Coronary artery (tissue), 2 donors: ENCODE data around the gene SIM2.
"Not testable (repeated sequence)": the region's sequence is repeated elsewhere in the genome, so short reads cannot be mapped to it uniquely, and the experiment has no call there.

Experiments
- DNase-seq: peaks from one replicate; pipeline ENCODE4 v3.0.0-alpha.2; 2017; ENCODE audit warnings: low spot score
- H3K27ac ChIP-seq, 2 donors: fragments of 200-600 bp; sonication (generic); one replicate each; pipeline ENCODE4 v1.5.1; 2016 to 2019
- H3K4me3 ChIP-seq: fragments of 200-600 bp; sonication (generic); 2 replicates; pipeline ENCODE4 v1.5.1; 2016; ENCODE audit warnings: mild to moderate bottlenecking, moderate library complexity
- TF ChIP-seq, protein P1 (sequence below): fragments of 200-600 bp; sonication (generic); IDR thresholded peaks from one replicate; pipeline ENCODE4 v1.5.1; 2019; ENCODE audit warnings: antibody characterized with exemption

SIM2 gene

GRCh38 chr21:36698981-36699545 lies at the start of gene SIM2:
SIM2 (plus strand) TSS chr21:36699115; CDS start chr21:36699747, 632 bp downstream.
- H3K27ac ChIP-seq = no peak within 1 kb of the TSS

GRCh38 chr21:36654324-36654723 lies 44.6 kb upstream of the SIM2 start:
- no peak overlapping the region for H3K27ac ChIP-seq
- no peak overlapping the region for H3K4me3 ChIP-seq
- no peak for DNase-seq
- TF ChIP-seq, protein P1, sequence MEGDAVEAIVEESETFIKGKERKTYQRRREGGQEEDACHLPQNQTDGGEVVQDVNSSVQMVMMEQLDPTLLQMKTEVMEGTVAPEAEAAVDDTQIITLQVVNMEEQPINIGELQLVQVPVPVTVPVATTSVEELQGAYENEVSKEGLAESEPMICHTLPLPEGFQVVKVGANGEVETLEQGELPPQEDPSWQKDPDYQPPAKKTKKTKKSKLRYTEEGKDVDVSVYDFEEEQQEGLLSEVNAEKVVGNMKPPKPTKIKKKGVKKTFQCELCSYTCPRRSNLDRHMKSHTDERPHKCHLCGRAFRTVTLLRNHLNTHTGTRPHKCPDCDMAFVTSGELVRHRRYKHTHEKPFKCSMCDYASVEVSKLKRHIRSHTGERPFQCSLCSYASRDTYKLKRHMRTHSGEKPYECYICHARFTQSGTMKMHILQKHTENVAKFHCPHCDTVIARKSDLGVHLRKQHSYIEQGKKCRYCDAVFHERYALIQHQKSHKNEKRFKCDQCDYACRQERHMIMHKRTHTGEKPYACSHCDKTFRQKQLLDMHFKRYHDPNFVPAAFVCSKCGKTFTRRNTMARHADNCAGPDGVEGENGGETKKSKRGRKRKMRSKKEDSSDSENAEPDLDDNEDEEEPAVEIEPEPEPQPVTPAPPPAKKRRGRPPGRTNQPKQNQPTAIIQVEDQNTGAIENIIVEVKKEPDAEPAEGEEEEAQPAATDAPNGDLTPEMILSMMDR = no peak

More at GRCh38 chr21:36698981-36699545, at the start of gene SIM2:
- TF ChIP-seq, protein P1 = no peak
- DNase-seq = no peak
- peak within 1 kb of the TSS; percentile 73 for H3K4me3 ChIP-seq

- no peak overlapping the region for H3K27ac ChIP-seq
- no peak for DNase-seq
- TF ChIP-seq, protein P1 = no peak
- H3K4me3 ChIP-seq = no peak overlapping the region
Observed at GRCh38 chr21:36654796-36655325, 44.1 kb upstream of the SIM2 start.

DNA sequence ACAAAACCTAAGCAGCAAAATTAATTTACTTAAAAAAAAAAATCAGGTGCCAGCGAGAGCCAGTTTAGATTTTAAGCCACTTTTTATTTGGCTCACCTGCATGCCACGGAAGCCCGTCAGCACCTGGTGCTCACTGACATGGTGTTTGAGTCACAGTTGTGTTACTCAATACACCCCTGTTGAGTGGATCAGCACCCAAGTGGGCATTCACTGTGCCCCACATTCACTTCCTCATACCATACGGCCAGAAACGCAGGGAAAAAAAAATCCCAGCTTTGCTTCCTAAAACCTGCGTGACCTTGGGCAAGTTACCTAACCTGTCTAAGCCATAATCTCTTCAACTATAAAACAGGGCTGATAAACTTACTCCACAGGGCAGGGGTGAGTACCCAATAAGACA lies 42.8 kb upstream of the SIM2 start:
- Histone ChIP-seq H3K27ac (no peak overlapping the region), H3K4me3 (no peak overlapping the region)
- DNase-seq = no peak
- TF ChIP-seq, protein P1 = no peak

DNA sequence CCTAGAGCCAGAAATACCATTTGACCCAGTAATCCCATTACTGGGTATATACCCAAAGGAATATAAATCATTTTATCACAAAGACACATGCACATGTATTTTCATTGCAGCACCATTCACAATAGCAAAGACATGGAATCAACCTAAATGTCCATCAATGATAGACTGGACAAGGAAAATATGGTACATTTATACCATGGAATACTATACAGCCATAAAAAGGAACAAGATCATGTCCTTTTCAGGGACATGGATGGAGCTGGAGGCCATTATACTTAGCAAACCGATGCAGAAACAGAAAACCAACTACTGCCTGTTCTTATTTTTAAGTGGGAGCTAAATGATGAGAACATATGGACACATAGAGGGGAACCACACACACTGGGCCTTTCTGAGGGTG lies 41.6 kb upstream of the SIM2 start:
- not testable (repeated sequence) for DNase-seq, H3K4me3 ChIP-seq, H3K27ac ChIP-seq

DNA sequence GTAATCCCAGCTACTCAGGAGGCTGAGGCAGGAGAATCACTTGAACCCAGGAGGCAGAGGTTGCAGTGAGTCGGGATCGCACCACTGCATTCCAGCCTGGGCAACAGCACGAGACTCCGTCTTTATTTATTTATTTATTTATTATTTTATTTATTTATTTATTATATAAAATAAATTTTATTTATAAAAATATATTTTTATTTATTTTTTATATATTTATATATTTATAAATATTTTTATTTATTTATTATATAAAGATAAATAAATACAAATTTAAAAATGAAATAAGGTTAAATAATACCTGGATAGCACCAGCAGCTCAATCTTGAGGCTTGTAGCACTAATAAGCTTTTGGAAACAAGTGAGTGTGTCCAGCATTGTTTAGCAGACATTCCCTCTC lies 40.9 kb upstream of the SIM2 start:
- no peak for DNase-seq
- Histone ChIP-seq H3K4me3 (no peak overlapping the region), H3K27ac (no peak overlapping the region)
- TF ChIP-seq, protein P1 = no peak

DNA sequence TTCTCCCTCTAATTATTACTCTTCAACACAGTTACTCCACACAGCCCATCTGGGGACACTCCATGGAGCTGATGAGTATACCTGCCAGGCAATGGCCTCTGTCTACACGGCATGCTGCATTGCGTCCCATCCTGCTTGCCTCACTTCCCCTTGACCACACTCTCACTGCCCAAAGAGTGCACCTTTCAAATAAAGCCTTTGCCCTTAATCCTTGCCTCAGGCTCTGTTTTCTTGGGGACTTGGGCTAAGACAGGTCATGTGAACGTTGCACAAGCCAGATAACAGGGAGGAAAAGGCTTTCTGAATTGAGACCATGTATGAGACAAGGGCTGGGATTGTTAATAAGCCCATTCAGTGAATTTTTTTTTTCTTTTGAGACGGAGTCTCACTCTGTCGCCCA lies 40.0 kb upstream of the SIM2 start:
- TF ChIP-seq, protein P1 = no peak
- no peak for DNase-seq
- Histone ChIP-seq H3K4me3 (no peak overlapping the region), H3K27ac (no peak overlapping the region)
